Mesothelial cell of epicardium (in vitro differentiated cells): ENCODE data around the gene SLAIN2. TPM values are rescaled to one million over a fixed set of nuclear protein-coding genes. Genes with fewer than 3 reads are reported as not detected.
A peak's percentile ranks its signal among the peaks of the same experiment; 100 is the strongest.

Experiments
- DNase-seq, 2 experiments: peaks; one replicate each; pipeline ENCODE4 v3.0.0; 2021; ENCODE audit warnings: low spot score in 2 of 2; ENCODE audit not compliant: unreplicated experiment in 2 of 2
- H3K27ac Mint-ChIP-seq: 2 replicates; pipeline ENCODE4 v1.8.0; 2021; ENCODE audit warnings: mixed read lengths
- H3K27me3 Mint-ChIP-seq: 2 replicates; pipeline ENCODE4 v1.8.0; 2021; ENCODE audit warnings: low read depth, mixed read lengths
- H3K36me3 Mint-ChIP-seq: 2 replicates; pipeline ENCODE4 v1.8.0; 2021; ENCODE audit warnings: mixed read lengths
- H3K4me1 Mint-ChIP-seq: 2 replicates; pipeline ENCODE4 v1.8.0; 2021; ENCODE audit warnings: mixed read lengths
- H3K4me3 Mint-ChIP-seq: 2 replicates; pipeline ENCODE4 v1.8.0; 2021; ENCODE audit warnings: mild to moderate bottlenecking, moderate library complexity, mixed read lengths
- H3K9me3 Mint-ChIP-seq: 2 replicates; pipeline ENCODE4 v1.8.0; 2021; ENCODE audit warnings: mixed read lengths
- CTCF ChIP-seq: fragments of 200-600 bp; sonication (generic); IDR thresholded peaks from one replicate; pipeline ENCODE4 v1.5.0; 2021; ENCODE audit warnings: antibody characterized with exemption; ENCODE audit not compliant: unreplicated experiment
- total RNA-seq: library from RNA; stranded (reverse); gene quantifications from 3 replicates; pipeline ENCODE4 v1.2.1, GENCODE V29; 2021

The SLAIN2 gene
- total RNA-seq, 1 donor from 2014 or later, result 60.1 TPM

GRCh38 chr4:48336146-48336870 is 5.0 kb upstream of the SLAIN2 start:
- Mint-ChIP-seq H3K27ac (no peak overlapping the region), H3K36me3 (no peaks in the 10 kb centered on the region), H3K4me3 (no peak overlapping the region), H3K9me3 (no peaks in the 10 kb centered on the region), H3K4me1 (peaks cover 42% of the 10 kb centered on the region), H3K27me3 (peaks cover 2% of the 10 kb centered on the region)
- TF ChIP-seq CTCF, result no peak
- no peak for DNase-seq

GRCh38 chr4:48337731-48338130 is 3.6 kb upstream of the SLAIN2 start:
- Mint-ChIP-seq H3K4me3 (no peak overlapping the region), H3K9me3 (no peaks in the 10 kb centered on the region), H3K27ac (peak overlapping the region; percentile 30), H3K36me3 (no peaks in the 10 kb centered on the region), H3K27me3 (peaks cover 2% of the 10 kb centered on the region), H3K4me1 (peaks cover 46% of the 10 kb centered on the region)
- DNase-seq, result no peak
- TF ChIP-seq CTCF, result no peak

- H3K9me3 Mint-ChIP-seq, result no peaks in the 10 kb centered on the region
- no peak for TF ChIP-seq CTCF
- DNase-seq, result no peak
- H3K4me1 Mint-ChIP-seq, result peaks cover 55% of the 10 kb centered on the region
- H3K27me3 Mint-ChIP-seq, result no peaks in the 10 kb centered on the region
- no peaks in the 10 kb centered on the region for H3K36me3 Mint-ChIP-seq
- peak overlapping the region; percentile 90 for H3K4me3 Mint-ChIP-seq
- H3K27ac Mint-ChIP-seq, result peak overlapping the region; percentile 79
These were observed 1.7 kb upstream of the SLAIN2 start for GRCh38 chr4:48339642-48340041.

- TF ChIP-seq CTCF, result no peak
- DNase-seq, result no peak
- peaks cover 60% of the 10 kb centered on the region for H3K4me1 Mint-ChIP-seq
- peak overlapping the region; percentile 90 for H3K4me3 Mint-ChIP-seq
- peak overlapping the region; percentile 89 for H3K27ac Mint-ChIP-seq
- no peaks in the 10 kb centered on the region for H3K9me3 Mint-ChIP-seq
- H3K36me3 Mint-ChIP-seq, result no peaks in the 10 kb centered on the region
- no peaks in the 10 kb centered on the region for H3K27me3 Mint-ChIP-seq
These were observed 909 bp upstream of the SLAIN2 start for GRCh38 chr4:48340276-48340964.

GRCh38 chr4:48341776-48342605 is 662 bp downstream of the SLAIN2 start:
- no peaks in the 10 kb centered on the region for H3K9me3 Mint-ChIP-seq
- no peaks in the 10 kb centered on the region for H3K27me3 Mint-ChIP-seq
- H3K4me3 Mint-ChIP-seq, result peak overlapping the region; percentile 94
- H3K27ac Mint-ChIP-seq, result peak overlapping the region; percentile 99
- peak; percentile 49 to 79 for DNase-seq
- H3K36me3 Mint-ChIP-seq, result no peaks in the 10 kb centered on the region
- H3K4me1 Mint-ChIP-seq, result peaks cover 70% of the 10 kb centered on the region
- no peak for TF ChIP-seq CTCF
